ENCODE results near the gene PPM1A.

DNA sequence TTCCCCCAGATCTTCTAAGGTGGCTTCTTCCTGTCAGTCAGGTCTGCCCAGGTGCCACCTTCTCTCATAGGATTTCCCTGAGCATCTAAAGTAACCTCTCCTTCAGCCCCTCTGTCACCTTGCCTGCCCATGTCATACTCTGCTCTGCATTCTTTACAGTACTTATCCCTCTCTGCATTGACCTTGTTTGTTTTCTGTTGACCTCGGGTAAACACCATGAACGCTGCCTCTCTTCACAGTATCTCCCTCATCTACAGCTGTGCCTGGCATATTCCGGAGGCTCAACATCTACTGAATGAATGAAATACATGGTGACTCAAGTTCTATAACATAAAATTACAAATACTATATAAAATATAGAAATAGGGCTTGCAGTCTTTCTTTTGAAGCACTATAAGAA, 10.1 kb upstream of the PPM1A start:
- TF ChIP-seq, protein P1, sequence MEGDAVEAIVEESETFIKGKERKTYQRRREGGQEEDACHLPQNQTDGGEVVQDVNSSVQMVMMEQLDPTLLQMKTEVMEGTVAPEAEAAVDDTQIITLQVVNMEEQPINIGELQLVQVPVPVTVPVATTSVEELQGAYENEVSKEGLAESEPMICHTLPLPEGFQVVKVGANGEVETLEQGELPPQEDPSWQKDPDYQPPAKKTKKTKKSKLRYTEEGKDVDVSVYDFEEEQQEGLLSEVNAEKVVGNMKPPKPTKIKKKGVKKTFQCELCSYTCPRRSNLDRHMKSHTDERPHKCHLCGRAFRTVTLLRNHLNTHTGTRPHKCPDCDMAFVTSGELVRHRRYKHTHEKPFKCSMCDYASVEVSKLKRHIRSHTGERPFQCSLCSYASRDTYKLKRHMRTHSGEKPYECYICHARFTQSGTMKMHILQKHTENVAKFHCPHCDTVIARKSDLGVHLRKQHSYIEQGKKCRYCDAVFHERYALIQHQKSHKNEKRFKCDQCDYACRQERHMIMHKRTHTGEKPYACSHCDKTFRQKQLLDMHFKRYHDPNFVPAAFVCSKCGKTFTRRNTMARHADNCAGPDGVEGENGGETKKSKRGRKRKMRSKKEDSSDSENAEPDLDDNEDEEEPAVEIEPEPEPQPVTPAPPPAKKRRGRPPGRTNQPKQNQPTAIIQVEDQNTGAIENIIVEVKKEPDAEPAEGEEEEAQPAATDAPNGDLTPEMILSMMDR (IDR thresholded peaks at IDR 0.05; ENCODE audit: borderline replicate concordance, extremely low read depth, low read length, poor library complexity, severe bottlenecking), result no peak
- no peak for TF ChIP-seq EZH2 (IDR thresholded peaks at IDR 0.05; ENCODE audit: borderline replicate concordance, low read depth, low read length, severe bottlenecking)

Data from DND-41 (cell line).